GM19099 (cell line): ENCODE results near the gene CLEC3B.

Experiments used
- POLR2A ChIP-seq: IDR thresholded peaks from 3 replicates; pipeline ENCODE4 v1.6.1; 2011; ENCODE audit warnings: low read depth; ENCODE audit not compliant: insufficient read length; ENCODE audit errors: extremely low read depth

The CLEC3B gene

DNA sequence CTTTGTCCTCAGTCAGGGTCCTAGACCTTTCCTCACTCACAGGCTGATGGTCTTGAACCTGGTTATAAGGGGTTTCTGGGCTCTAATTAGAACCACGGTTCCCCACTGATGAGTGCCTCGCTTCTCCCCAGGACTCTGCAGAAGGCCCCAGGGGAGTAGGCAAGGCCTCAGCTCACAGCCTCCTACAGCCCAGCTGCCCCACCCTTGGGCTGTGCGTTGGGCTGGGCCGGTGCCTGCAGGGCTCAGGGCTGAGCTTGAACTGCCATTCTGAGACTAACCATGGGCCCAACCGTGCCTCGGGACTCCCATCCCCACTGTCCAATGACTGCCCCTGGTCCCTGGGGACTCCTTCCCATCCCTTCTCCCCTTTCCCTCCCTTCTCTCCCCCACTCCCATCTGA is 25.6 kb downstream of the CLEC3B start:
- no peak for TF ChIP-seq POLR2A

GRCh38 chr3:45054196-45054857 is 28.2 kb downstream of the CLEC3B start:
- TF ChIP-seq POLR2A, result no peak

DNA sequence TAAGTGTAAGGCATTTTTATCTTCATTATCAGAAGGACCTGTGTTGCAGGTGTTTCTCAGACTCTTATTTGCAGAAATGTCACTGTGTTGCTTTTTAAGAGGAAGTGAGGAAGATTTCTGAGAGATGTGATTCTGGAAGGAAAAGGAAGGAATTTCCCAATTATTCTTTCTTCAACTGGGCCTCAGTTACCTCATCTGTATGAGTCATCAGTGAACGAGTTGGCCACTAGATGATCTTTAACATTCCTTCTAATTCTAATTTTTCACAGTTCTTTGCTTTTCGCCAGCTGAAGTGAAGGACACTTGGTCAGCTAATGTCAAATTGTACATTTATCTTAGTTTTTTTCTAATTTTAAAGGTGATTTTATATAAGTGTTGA is 28.9 kb downstream of the CLEC3B start:
- no peak for TF ChIP-seq POLR2A

DNA sequence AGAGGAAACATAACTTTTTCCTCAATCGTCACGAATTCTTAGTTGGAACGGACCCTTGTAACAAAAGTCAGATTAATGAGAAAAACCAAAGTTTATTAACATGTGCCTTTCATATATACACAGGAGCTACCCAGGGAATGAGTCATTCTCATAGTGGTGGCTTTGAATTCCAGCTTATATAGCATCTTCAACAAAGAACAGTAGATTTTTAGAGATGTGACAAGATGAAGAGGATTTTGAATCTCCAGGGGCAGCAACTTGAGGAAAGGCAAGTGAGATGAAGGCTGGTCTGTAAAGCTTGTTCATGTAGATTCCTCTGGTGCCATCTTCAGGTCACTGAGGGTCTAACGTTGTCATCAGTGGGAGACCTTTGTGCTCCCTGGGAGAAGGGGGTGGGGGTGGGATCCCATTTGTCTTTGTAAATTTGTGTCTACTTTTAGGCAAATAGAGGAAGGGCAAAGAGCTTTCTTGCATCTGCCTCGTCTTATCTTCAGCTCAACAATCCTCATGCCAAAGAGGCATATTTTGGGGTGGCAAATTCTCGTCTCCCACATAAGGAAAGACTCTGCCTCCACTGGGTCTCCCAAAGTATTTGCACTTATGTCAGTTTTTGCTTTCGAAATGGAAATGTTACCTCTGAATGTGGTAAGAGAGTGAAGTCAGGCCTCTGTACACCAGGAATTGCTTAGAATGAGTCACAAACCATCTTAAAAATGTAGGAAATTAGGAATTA is 29.5 kb downstream of the CLEC3B start:
- TF ChIP-seq POLR2A, result no peak

DNA sequence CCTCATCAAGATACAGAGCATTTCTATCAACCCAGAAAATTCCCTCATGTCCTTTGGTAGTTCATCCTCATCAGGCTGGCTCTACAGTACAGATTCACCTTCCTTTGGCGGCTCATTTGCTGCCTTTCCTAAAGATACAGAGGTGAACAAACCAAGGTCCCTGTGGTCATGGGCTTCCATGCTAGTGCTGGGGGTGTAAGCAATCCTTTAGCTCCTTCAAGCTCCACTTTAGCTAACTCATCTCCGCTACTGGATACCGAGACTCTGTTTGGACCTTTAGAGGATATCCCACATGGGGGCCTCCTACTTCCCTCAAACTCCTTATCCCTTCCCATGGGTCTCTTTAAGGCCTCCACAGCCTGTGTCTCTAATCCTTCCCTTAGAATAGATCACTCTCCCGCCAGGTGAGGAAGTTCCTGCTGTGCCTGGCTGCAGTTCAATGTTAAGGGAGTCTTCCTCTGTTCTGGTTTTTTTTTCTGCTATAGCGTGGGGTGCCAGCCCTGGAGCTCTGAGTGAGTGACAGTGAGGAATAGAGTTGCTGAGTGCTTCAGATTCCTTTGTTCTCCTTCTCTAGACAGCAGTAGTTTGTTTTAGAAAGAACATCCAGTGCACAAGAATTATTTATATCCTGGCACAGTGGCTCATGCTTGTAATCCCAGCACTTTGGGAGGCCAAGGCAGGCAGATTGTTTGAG is 30.7 kb downstream of the CLEC3B start:
- no peak for TF ChIP-seq POLR2A

DNA sequence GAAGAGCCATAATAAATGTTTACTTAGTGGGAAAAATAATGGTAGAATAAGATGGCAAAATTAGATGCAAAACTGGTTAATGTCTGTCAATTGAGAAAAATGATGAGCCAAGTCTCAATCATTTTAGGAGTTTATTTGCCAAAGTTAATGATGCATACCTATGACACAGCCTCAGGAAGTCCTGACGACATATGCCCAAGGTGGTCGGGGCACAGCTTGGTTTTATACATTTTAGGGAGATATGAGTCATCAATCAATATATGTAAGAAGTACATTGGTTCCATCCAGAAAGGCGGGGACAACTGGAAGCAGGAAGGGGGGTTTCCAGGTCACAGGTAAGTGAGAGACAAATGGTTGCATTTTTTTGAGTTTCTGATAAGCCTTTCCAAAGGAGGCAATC is 31.5 kb downstream of the CLEC3B start:
- no peak for TF ChIP-seq POLR2A

DNA sequence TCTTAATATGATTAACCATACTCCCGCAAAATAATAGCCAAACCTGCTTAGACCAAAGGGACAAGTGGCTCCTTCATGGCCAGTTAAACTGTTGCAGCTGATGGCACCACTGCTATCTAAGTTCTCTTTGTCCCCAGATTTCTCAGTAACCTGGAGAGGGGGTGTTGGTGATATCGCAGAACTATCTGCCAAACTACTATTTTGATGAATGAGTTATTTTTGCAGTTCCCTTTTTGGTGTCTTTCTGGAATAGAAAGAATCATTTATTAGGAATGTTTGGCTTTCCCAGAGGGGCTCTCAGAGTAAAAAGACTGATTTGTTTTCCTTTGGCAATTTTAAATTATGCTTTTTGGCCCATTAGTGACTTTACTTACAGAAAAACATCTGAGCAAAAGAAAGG is 33.0 kb downstream of the CLEC3B start:
- TF ChIP-seq POLR2A, result no peak

DNA sequence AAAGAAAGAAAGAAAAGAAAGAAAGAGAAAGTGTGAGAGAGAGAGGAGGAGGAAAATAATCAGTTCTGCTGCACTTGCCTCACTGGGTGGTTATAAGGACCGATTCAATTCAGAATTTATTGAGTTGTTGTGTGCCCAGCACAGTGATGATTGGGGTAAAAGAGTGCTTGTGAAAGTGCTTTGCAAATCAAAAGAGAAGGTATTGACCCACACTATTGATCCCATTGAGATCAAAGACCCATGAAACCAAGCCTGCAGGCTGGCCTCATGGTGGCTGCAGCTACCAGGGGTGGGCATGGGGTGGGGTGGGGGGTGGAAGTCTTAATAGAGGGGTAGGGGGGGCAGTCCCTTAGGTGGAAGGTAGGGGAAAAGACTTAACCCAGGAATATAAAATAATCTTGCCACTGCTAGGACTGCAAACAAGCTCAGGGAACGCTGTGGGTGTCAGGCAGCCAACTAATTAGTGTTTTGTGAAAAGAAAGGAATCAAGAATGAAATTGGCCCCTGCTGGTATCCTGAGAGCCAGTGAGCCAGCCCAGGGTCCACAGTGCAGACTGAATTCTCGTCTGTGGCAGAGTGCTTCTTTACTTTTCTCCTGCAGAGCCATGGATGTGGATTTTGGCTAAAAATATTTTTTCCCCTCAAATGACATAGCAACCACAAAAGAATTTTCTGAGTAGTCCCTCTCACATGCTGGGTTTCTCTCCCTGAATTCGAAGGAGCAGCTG is 34.2 kb downstream of the CLEC3B start:
- no peak for TF ChIP-seq POLR2A

- TF ChIP-seq POLR2A, result no peak
Measured at GRCh38 chr3:45062697-45063070, 36.6 kb downstream of the CLEC3B start.

DNA sequence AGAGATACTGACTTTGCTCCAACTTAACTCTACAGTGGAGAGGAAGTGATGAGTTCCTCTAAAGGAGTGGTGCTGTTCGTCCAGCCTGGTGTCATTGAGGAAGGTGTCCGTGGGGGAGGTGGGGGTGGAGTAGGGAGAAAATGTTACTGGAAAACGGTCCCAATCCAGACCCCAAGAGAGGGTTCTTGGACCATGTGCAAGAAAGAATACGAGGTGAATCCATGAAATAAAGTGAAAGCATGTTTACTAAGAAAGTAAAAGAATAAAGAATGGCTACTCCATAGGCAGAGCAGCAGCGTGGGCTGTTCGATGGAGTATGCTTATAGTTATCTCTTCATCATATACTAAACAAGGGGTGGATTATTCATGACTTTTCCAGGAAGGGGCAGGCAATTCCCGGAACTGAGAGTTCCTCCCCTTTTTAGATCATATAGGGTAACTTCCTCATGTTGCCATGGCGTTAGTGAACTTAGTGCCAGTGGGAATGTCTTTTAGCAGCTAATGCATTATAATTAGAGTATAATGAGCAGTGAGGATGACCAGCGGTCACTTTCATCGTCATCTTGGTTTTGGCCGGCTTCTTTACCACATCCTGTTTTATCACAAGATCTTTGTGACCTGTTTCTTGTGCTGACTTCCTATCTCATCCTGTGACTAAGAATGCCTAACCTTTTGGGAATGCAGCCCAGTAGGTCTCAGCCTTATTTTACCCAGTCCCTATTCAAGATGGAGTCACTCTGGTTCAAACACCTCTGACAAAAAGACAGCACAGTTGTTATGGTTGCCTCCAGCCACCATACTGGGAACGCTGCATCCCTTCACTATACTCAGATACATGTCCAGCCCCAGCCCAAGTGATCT is 38.6 kb downstream of the CLEC3B start:
- TF ChIP-seq POLR2A, result no peak

DNA sequence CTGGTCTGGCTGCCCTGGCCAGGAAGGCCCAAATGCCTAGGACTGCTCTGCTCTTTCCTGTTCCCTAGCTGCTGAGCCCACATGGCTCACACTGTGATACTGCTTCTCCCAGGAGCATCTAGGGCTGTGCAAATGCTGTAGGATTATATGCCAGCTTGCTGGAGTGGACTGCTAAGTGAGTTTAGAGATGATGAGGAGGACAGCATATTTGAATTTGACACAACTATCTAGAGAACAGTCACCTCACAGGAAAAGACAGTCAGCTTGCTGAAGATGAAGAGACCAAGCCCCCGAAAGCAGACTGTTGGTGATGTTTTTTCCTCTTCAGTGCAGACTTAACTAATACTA is 39.2 kb downstream of the CLEC3B start:
- TF ChIP-seq POLR2A, result no peak

DNA sequence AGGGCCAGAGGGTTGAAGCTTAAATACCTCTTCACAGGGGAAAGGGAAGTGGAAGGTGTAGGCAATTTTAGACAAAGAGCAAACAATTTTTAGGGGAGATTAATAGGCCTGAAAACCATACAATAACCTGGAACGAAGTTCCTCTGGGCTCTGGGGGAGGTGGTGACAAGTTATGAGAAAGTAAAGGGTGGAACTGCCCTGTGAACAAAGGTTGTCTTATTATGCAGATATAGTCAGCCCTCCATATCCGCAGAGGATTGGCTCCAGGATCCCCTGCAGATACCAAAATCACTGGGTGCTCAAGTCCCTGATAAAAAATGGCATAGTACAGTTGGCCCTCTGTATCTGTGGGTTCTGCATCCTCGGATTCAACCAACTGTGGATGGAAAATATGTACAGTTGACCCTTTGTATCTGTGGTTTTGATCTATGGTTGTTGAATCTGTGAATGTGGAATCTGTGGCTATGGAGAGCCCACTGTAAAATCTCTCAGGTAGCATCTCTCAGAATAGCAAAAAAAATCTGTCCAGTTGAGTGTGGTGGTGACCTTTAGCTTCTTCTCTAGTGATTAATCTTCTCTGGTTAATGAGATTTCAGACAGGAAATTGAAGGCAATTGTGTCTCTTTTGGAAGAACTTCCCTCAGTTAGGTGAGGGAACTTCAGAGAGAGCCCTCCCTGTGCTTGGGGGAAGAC is 40.2 kb downstream of the CLEC3B start:
- no peak for TF ChIP-seq POLR2A

DNA sequence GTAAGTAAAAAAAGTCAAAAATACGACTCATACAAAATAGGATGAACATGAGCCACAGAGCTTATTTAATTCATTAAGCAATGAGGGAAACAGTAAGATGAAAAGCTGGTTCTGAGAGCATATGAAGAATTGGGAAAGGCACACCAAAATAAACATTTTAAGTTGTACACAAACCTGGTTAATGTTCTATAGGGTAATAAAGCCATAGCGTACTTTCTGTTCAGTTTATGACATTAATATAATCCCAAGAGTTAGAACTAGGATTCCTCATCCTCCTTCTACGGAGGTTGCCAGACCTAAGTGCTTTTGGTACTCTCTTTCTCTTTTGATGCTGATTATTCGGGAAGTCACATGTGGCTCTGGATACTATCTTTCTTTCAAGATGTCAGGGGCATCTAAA is 41.4 kb downstream of the CLEC3B start:
- no peak for TF ChIP-seq POLR2A

- TF ChIP-seq POLR2A, result no peak
Measured at GRCh38 chr3:45067941-45068340, 41.8 kb downstream of the CLEC3B start.
